ENCODE data around the gene CHN1.

DNA sequence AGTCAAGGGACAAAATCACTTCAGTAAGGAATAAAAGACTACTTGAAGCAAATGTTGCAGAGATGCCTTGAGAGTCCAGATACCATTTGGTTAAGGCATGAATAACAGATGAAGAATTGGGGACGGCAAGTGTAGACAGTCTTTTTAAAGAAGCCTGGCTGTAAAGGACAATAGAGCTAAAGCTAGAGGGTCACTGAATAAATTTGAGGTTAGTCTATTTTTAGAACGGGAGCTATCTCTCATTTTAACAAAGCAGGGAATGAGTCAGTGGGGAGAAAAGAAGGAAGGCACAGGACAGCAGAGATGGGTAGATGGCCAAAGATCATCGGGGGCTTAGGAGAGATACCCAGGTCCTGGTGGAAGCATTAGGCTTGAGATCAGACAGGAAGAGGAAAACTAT is 30.6 kb upstream of the CHN1 start:
- no peak for TF ChIP-seq L3MBTL2 (conservative IDR thresholded peaks at IDR 0.05)
- no peak for TF ChIP-seq ARNT (IDR thresholded peaks at IDR 0.05)
- no peak for TF ChIP-seq CTBP1 (IDR thresholded peaks at IDR 0.05; ENCODE audit: borderline replicate concordance)
- TF ChIP-seq FOXK2 (IDR thresholded peaks at IDR 0.05) = no peak
- TF ChIP-seq FOXA1 (IDR thresholded peaks at IDR 0.05) = no peak
- TF ChIP-seq ELF4 (IDR thresholded peaks at IDR 0.05) = no peak
- no peak for TF ChIP-seq BHLHE40 (IDR thresholded peaks at IDR 0.05; ENCODE audit: borderline replicate concordance)
- TF ChIP-seq ZNF384 (IDR thresholded peaks at IDR 0.05) = no peak
